Activated CD4-positive, alpha-beta memory T cell treated with anti-CD3 and anti-CD28 coated beads, Interleukin-2, amount 10 ng/mL, durations not matched to agents 7 days and 5 days (primary cell): ENCODE measurements around the gene STK32B. TPM values are rescaled to one million over a fixed set of nuclear protein-coding genes. Genes with fewer than 3 reads are reported as not detected.
"Not testable (repeated sequence)": the region's sequence is repeated elsewhere in the genome, so short reads cannot be mapped to it uniquely, and the experiment has no call there.

Source experiments
- CTCF ChIA-PET: fragments of 350-600 bp; sonication (Branson Sonifier 250); formaldehyde crosslinking; loops from one replicate; lab custom pipeline; 2021; ENCODE audit warnings: antibody characterized with exemption, inconsistent platforms; lab: Charles Lee
- POLR2A ChIA-PET: fragments of 350-600 bp; sonication (Branson Sonifier 250); formaldehyde crosslinking; loops from one replicate; lab custom pipeline; 2021; ENCODE audit warnings: antibody characterized with exemption; lab: Charles Lee
- DNase-seq: peaks from one replicate; pipeline ENCODE4 v3.0.0-alpha.2; 2020
- H3K27ac Mint-ChIP-seq: one replicate; pipeline ENCODE4 v1.8.0; 2021; ENCODE audit warnings: mild to moderate bottlenecking, mixed read lengths
- H3K27me3 Mint-ChIP-seq: one replicate; pipeline ENCODE4 v1.8.0; 2021; ENCODE audit warnings: mixed read lengths
- H3K36me3 Mint-ChIP-seq: one replicate; pipeline ENCODE4 v1.8.0; 2021; ENCODE audit warnings: low read depth, mixed read lengths
- H3K4me1 Mint-ChIP-seq: one replicate; pipeline ENCODE4 v1.8.0; 2021; ENCODE audit warnings: mixed read lengths
- H3K4me3 Mint-ChIP-seq: one replicate; pipeline ENCODE4 v1.8.0; 2021; ENCODE audit warnings: mild to moderate bottlenecking, mixed read lengths
- H3K9me3 Mint-ChIP-seq: one replicate; pipeline ENCODE4 v1.8.0; 2021; ENCODE audit warnings: mixed read lengths
- total RNA-seq, 2 experiments: library from RNA; stranded (reverse); gene quantifications; one replicate each; pipeline ENCODE4 v1.2.3, GENCODE V29; 2021

Gene STK32B
- total RNA-seq, result not detected

DNA sequence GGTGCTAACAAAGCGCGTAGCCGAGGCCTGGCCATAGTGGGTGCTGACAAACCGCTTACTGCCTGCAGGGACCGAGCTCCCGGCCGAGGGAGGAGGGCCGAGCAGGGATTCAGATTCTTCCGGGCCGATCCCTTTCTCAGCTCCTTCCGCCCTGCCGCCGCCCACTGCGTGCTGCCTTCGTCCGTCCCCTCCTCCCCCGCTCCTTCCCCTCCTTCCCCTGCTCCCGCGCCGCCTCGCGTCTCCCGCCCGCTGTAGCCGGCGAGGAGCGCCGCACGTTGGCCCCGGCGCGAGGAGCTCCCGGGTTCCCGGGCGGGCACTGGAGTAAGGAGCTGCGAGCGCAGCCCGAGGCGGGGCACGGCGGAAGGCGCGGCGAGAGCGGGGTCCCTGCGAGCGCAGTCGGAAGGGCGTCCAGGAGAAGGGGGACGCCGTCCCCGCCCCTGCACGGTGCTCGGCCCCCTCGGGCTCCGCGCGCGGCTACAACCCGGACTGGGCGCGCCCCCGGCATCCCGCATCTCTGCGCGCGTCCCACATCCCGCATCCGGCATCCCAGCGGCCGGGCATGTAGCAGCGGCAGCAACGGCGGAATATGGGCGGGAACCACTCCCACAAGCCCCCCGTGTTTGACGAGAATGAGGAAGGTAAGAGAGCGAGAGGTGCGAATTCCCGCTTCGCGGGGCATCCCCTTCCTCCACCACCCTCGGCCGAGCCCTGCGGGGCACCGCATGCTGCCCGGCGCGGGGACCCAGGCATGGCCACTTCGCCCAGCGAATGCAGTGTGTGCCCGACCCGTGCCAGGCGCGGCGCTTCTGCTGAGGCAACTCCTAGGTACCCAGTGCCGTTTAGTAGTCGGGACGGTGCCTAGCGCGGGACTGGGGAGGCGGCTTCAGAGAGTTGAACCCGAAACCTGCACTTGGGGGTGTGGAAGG lies at the start of gene STK32B:
TSS of gene STK32B (plus strand) at position 203 of the 926 bp plus-strand sequence.
- Mint-ChIP-seq H3K27ac (no peak within 1 kb of the TSS), H3K4me3 (no peak within 1 kb of the TSS), H3K27me3 (peaks cover 35% of the 10 kb centered on the region), H3K9me3 (no peaks in the 10 kb centered on the region), H3K4me1 (peaks cover 10% of the 10 kb centered on the region), H3K36me3 (no peaks in the 10 kb centered on the region)
- peak; percentile 32 for DNase-seq
- CTCF ChIA-PET, result interaction anchor here (0.9 kb wide), 1 partner anchor 761 kb away, joined by 3 read pairs; no protein-coding TSS in a partner anchor
- POLR2A ChIA-PET, result no interaction called here

GRCh38 chr4:5001641-5002040 lies 49.6 kb upstream of the STK32B start:
- H3K36me3 Mint-ChIP-seq, DNase-seq, POLR2A ChIA-PET, H3K9me3 Mint-ChIP-seq, H3K4me1 Mint-ChIP-seq, CTCF ChIA-PET, H3K27ac Mint-ChIP-seq, H3K4me3 Mint-ChIP-seq: not testable (repeated sequence)
- peaks cover 20% of the 10 kb centered on the region for H3K27me3 Mint-ChIP-seq

DNA sequence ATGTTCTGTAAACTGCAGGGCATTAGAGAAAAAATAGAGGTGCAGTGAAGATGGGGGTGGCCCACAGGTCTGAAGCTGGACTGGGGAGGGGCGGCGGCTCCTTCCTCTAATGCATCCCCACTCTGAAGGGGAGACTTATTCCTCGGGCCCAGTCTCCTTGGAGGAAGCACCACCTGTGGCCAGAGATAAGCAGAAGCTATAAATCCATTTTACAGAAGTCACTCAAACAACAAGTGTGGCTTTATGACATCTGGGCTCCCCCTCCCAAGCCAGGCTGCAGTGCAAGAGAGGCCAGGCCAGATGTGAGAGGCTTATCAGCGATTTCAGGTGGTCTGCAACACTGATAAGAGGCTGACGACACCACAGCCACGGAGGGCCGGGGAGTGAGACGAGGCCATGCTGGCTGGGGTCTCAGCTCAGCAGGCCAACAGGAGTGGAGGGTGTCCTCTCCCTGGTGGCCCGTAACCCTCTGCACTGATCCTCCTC lies 47.9 kb upstream of the STK32B start:
- no peak for DNase-seq
- POLR2A ChIA-PET, result no interaction called here
- Mint-ChIP-seq H3K27ac (no peak overlapping the region), H3K36me3 (no peaks in the 10 kb centered on the region), H3K4me3 (no peak overlapping the region), H3K4me1 (no peaks in the 10 kb centered on the region), H3K9me3 (no peaks in the 10 kb centered on the region), H3K27me3 (peaks cover 16% of the 10 kb centered on the region)
- CTCF ChIA-PET, result no interaction called here

- ChIA-PET CTCF (no interaction called here), POLR2A (no interaction called here)
- H3K9me3 Mint-ChIP-seq, result no peaks in the 10 kb centered on the region
- no peak overlapping the region for H3K4me3 Mint-ChIP-seq
- peaks cover 11% of the 10 kb centered on the region for H3K27me3 Mint-ChIP-seq
- H3K27ac Mint-ChIP-seq, result no peak overlapping the region
- DNase-seq, result no peak
- H3K36me3 Mint-ChIP-seq, result no peaks in the 10 kb centered on the region
- H3K4me1 Mint-ChIP-seq, result no peaks in the 10 kb centered on the region
These were observed 47.4 kb upstream of the STK32B start for GRCh38 chr4:5003918-5004317.

DNA sequence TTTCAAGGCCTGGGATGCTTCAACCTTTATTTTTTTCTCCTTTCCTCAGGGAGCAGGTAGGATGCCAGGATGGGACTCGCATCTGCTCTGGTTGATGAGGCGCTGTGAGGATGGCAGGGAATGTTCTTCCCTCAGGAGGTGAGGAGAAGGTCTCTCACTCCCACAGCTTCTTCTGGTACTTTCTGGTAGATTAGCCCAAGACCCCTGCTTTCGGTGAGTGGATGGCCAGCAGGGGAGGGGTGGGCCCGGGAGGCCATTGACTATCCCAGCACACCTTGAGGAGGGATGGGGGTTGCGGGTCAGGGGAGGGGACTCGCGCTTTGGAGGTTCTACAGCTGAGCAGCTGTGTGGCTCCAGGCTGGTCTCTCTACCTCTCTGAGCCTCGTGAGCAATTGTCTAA lies 46.8 kb upstream of the STK32B start:
- CTCF ChIA-PET, result no interaction called here
- Mint-ChIP-seq H3K4me3 (no peak overlapping the region), H3K9me3 (no peaks in the 10 kb centered on the region), H3K27ac (no peak overlapping the region), H3K4me1 (no peaks in the 10 kb centered on the region), H3K36me3 (no peaks in the 10 kb centered on the region), H3K27me3 (peaks cover 7% of the 10 kb centered on the region)
- no peak for DNase-seq
- POLR2A ChIA-PET, result no interaction called here

GRCh38 chr4:5006932-5007331 lies 44.3 kb upstream of the STK32B start:
- H3K36me3 Mint-ChIP-seq, H3K4me3 Mint-ChIP-seq, H3K4me1 Mint-ChIP-seq, CTCF ChIA-PET, H3K9me3 Mint-ChIP-seq, H3K27ac Mint-ChIP-seq, H3K27me3 Mint-ChIP-seq, DNase-seq, POLR2A ChIA-PET: not testable (repeated sequence)

- H3K4me1 Mint-ChIP-seq, result no peaks in the 10 kb centered on the region
- H3K9me3 Mint-ChIP-seq, result no peaks in the 10 kb centered on the region
- ChIA-PET CTCF (no interaction called here), POLR2A (no interaction called here)
- no peaks in the 10 kb centered on the region for H3K36me3 Mint-ChIP-seq
- DNase-seq, result no peak
- H3K4me3 Mint-ChIP-seq, result no peak overlapping the region
- peaks cover 6% of the 10 kb centered on the region for H3K27me3 Mint-ChIP-seq
- H3K27ac Mint-ChIP-seq, result no peak overlapping the region
These were observed 41.5 kb upstream of the STK32B start for GRCh38 chr4:5009796-5010195.

DNA sequence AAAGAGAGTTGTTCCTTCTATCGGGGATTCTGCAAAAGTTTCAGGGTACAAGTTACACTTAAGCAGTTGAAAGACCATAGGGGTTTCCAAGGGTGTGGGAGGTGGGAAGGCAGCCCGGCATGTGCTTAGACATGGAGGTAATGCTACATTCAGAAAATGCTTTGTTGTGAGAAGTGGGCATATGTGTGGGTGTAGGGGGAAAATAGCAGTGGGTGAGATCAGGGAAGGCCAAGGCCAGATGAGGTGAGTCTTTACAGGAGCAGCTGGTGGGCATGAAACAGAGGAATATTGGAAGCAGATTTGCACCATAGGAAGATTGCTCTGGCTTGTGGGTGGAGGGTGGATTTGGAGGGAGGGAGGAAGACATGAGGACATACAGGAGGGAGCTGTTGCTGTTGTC lies 40.3 kb upstream of the STK32B start:
- Mint-ChIP-seq H3K4me3 (no peak overlapping the region), H3K36me3 (no peaks in the 10 kb centered on the region), H3K4me1 (no peaks in the 10 kb centered on the region), H3K9me3 (no peaks in the 10 kb centered on the region), H3K27me3 (peaks cover 6% of the 10 kb centered on the region), H3K27ac (no peak overlapping the region)
- ChIA-PET POLR2A (interaction anchor here (0.6 kb wide), 1 partner anchor 684 kb away, joined by 3 read pairs; no protein-coding TSS in a partner anchor), CTCF (no interaction called here)
- no peak for DNase-seq

GRCh38 chr4:5012244-5012898 lies 38.9 kb upstream of the STK32B start:
- DNase-seq, result no peak
- POLR2A ChIA-PET, result no interaction called here

DNA sequence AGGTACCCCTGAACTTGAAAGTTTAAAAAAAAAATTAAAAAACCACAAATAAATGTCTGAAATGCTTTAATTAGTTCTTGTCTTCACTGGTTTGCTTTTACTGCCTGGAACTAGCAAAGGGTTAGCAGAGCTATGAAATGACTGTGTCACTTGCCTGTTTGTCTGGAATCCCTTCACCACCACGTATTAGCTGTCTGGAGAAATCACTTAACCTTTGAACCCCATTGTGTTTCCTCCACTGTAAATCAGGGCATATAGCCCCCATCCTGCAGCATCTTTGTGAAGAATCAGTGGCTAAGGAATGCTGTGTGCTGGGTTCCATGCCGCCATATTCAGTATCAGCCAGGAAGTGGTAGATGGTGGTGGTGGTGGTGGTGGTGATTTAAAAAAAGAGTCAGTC lies 38.3 kb upstream of the STK32B start:
- Mint-ChIP-seq H3K4me3 (no peak overlapping the region), H3K4me1 (no peaks in the 10 kb centered on the region), H3K27me3 (peaks cover 7% of the 10 kb centered on the region), H3K36me3 (no peaks in the 10 kb centered on the region), H3K9me3 (no peaks in the 10 kb centered on the region), H3K27ac (no peak overlapping the region)
- DNase-seq, result no peak
- ChIA-PET POLR2A (no interaction called here), CTCF (no interaction called here)

More at GRCh38 chr4:5012244-5012898, 38.9 kb upstream of the STK32B start:
- H3K27me3 Mint-ChIP-seq, result peaks cover 7% of the 10 kb centered on the region
- H3K4me3 Mint-ChIP-seq, result no peak overlapping the region
- no peaks in the 10 kb centered on the region for H3K36me3 Mint-ChIP-seq
- no peaks in the 10 kb centered on the region for H3K4me1 Mint-ChIP-seq
- CTCF ChIA-PET, result no interaction called here
- no peak overlapping the region for H3K27ac Mint-ChIP-seq
- no peaks in the 10 kb centered on the region for H3K9me3 Mint-ChIP-seq

- POLR2A ChIA-PET, result no interaction called here
- Mint-ChIP-seq H3K4me3 (no peak overlapping the region), H3K4me1 (no peaks in the 10 kb centered on the region)
These were observed 37.1 kb upstream of the STK32B start for GRCh38 chr4:5014007-5014682.

DNA sequence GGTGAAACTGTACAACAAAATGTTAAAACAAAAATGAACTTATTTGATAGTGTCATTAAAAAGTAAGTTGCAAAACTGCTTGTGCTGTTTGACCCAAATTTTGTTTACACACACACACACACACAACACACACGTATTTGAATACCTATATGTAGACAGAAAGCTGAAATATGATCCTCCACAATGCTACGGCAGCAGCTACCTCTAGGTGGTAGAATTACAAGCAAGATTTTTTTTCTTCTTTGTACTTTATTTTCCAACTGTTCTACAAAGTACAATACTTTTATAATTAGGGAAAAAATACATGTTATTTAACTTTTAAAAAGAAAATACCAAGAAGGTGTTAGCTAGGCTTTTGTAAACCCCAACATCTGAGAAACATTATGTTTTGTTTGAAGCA lies 33.2 kb upstream of the STK32B start:
- Mint-ChIP-seq H3K4me1 (no peaks in the 10 kb centered on the region), H3K4me3 (no peak overlapping the region), H3K9me3 (no peaks in the 10 kb centered on the region), H3K27me3 (peaks cover 4% of the 10 kb centered on the region), H3K36me3 (no peaks in the 10 kb centered on the region), H3K27ac (no peak overlapping the region)
- DNase-seq, result no peak
- ChIA-PET POLR2A (no interaction called here), CTCF (no interaction called here)

More at GRCh38 chr4:5014007-5014682, 37.1 kb upstream of the STK32B start:
- CTCF ChIA-PET, result no interaction called here
- H3K27ac Mint-ChIP-seq, result no peak overlapping the region
- H3K27me3 Mint-ChIP-seq, result peaks cover 10% of the 10 kb centered on the region
- no peaks in the 10 kb centered on the region for H3K36me3 Mint-ChIP-seq
- DNase-seq, result no peak
- H3K9me3 Mint-ChIP-seq, result no peaks in the 10 kb centered on the region

DNA sequence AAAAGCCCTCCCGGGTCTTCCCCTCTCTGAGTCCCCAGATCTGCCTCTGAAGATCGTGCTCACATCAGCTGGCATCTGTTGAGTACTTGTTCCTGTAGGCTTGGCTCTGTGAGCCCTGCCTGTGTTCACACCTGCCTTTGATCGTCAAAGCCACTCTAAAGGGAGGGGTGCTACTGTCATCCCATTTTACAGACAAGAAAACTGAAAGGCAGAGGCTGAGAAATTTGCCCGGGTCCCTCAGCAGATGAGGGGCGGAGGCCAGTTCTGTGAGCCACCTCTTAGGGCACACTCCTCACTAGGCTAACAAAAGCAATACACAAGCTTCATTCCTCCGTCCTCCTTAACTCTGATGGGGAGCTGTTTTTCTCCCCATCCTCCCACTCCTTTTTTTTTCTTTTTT lies 32.7 kb upstream of the STK32B start:
- Mint-ChIP-seq H3K36me3 (no peaks in the 10 kb centered on the region), H3K4me3 (no peak overlapping the region), H3K9me3 (no peaks in the 10 kb centered on the region), H3K27ac (no peak overlapping the region), H3K27me3 (peaks cover 4% of the 10 kb centered on the region), H3K4me1 (no peaks in the 10 kb centered on the region)
- POLR2A ChIA-PET, result no interaction called here
- no peak for DNase-seq
- CTCF ChIA-PET, result no interaction called here
